Urinary bladder (tissue), 4 donors: ENCODE data around the gene GIPC1. TPM values are rescaled to one million over a fixed set of nuclear protein-coding genes. Genes with fewer than 3 reads are reported as not detected.

ENCODE experiments used
- DNase-seq: peaks from one replicate; pipeline ENCODE4 v3.0.0-alpha.2; 2015; ENCODE audit errors: extremely low spot score
- H3K27ac ChIP-seq: one replicate; pipeline ENCODE4 v1.5.1; 2013; ENCODE audit warnings: low read depth, mild to moderate bottlenecking, moderate library complexity
- H3K36me3 ChIP-seq: one replicate; pipeline ENCODE4 v1.6.1; 2013; ENCODE audit warnings: mild to moderate bottlenecking, moderate library complexity; ENCODE audit not compliant: insufficient read depth
- H3K4me1 ChIP-seq: one replicate; pipeline ENCODE4 v1.6.1; 2013; ENCODE audit warnings: mild to moderate bottlenecking, moderate library complexity; ENCODE audit not compliant: insufficient read depth
- H3K4me3 ChIP-seq: one replicate; pipeline ENCODE4 v1.5.1; 2013; ENCODE audit warnings: low read depth, low read length
- WGBS: extraction: QIAGEN DNeasy Blood & Tissue Kit; methylation state at CpG from one replicate; pipeline ENCODE4 v1.1.7; 2013; 5-methylcytosine and 5-hydroxymethylcytosine counted together
- polyA plus RNA-seq: library from polyadenylated mRNA; stranded (reverse); fragments of 200-250 nt; gene quantifications from one replicate; pipeline ENCODE4 v1.2.3, GENCODE V29; 2013
- total RNA-seq: library from RNA; depleted of rRNA; stranded (reverse); fragments of >200 nt; gene quantifications from one replicate; pipeline ENCODE4 v1.2.3, GENCODE V29; 2014
- donor health status: healthy with polysubstance abuse.
- donor health status: healthy.

GIPC1 gene
- total and polyA plus RNA-seq, 2 donors, result 46.3 to 98.8 TPM

DNA sequence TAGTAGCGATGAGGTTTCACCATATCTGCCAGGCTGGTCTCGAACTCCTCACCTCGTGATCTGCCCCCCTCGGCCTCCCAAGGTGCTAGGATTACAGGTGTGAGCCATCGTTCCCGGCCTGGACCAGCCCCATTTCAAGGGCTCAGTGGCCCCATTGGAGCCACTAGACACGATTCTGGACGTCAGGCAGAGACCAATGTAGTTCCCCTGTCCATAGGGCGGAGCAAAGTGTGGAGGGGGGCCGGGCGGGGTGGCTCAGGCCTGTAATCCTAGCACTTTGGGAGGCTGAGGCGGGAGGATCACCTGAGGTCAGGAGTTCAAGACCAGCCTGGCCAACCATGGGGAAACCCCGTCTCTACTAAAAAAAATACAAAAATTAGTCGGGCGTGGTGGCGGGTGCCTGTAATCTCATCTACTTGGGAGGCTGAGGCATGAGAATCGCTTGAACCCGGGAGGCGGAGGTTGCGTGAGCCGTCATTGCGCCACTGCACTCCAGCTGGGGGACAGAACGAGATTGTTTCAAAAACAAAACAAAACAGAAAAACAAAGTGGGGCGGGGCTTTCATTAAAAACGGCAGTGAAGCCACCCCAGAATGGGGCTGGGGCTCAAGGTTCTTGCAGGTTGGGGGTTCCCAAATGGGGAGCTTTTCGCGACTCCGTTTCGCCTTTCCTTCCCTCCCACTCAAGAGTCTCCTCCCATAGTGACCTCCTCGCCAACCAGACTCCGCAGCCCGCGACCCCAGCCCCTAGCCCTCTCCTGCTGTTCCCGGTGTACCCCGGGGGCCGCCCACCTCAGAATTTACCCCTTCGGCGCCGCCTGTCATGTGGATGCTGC lies 32.7 kb upstream of the GIPC1 start:
- no peaks in the 10 kb centered on the region for H3K36me3 ChIP-seq
- H3K4me1 ChIP-seq, result no peaks in the 10 kb centered on the region
- H3K4me3 ChIP-seq, result peak overlapping the region; percentile 50
- H3K27ac ChIP-seq, result peak overlapping the region; percentile 53
- DNase-seq, result no peak
- 38% methylated on average over 39 of the region's 39 CpGs for WGBS

GRCh38 chr19:14526423-14526822 lies 30.5 kb upstream of the GIPC1 start:
- WGBS, result 74% methylated on average over 4 of the region's 4 CpGs
- H3K4me1 ChIP-seq, result no peaks in the 10 kb centered on the region
- peak overlapping the region; percentile 82 for H3K27ac ChIP-seq
- no peak overlapping the region for H3K4me3 ChIP-seq
- no peaks in the 10 kb centered on the region for H3K36me3 ChIP-seq
- no peak for DNase-seq

GRCh38 chr19:14525729-14526128 lies 29.8 kb upstream of the GIPC1 start:
- H3K36me3 ChIP-seq, result no peaks in the 10 kb centered on the region
- WGBS, result 68% methylated on average over 6 of the region's 6 CpGs
- H3K27ac ChIP-seq, result no peak overlapping the region
- DNase-seq, result peak; percentile 73
- H3K4me1 ChIP-seq, result no peaks in the 10 kb centered on the region
- no peak overlapping the region for H3K4me3 ChIP-seq

DNA sequence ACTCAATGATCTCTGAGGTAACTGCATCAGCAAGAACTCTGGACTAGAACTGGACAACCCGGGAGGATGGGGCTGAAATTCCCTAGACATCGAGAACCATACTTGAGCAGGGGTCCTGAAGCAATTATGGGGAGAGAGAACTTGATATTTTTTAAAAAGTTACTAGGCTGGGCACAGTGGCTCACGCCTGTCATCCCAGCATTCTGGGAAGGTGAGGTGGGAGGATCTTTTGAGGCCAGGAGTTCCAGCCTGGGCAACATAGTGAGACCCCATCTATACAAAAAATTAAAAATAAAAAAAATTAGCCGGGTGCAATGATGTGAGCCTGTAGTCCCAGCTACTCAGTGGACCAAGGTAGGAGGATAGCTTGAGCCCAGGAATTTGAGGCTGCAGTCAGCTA lies 24.6 kb upstream of the GIPC1 start:
- Histone ChIP-seq H3K4me3 (no peak overlapping the region), H3K4me1 (no peaks in the 10 kb centered on the region), H3K27ac (no peak overlapping the region), H3K36me3 (no peaks in the 10 kb centered on the region)
- 94% methylated on average over 4 of the region's 4 CpGs for WGBS
- no peak for DNase-seq

DNA sequence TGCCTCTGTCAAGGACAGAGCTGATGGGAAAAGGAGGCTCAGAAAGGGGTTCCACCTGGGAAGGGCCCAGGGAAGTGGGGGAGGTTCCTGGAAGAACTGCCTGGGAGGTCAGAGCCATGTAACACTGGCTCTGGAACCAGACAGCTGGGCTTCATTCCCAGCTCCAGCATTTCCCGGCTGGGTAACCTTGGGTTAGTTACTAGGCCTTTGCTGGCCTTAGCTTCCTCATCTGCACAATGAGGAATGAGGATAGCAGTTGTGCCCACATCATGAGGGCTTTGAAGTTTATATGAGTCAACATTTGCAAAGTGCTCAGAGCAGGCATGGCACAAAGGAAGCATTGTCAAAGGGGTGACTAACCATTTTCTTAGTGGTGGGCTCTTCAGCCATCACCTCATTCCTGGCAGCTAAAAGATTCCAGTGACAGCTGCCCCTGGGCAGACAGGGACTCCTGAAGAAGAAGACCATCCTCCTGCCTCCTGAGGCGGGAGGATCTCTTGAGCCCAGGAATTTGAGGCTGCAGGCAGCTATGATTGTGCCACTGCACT lies 24.0 kb upstream of the GIPC1 start:
- Histone ChIP-seq H3K27ac (no peak overlapping the region), H3K36me3 (no peaks in the 10 kb centered on the region)
- 56% methylated on average over 2 of the region's 2 CpGs for WGBS

GRCh38 chr19:14519245-14519859 lies 23.4 kb upstream of the GIPC1 start:
- Histone ChIP-seq H3K4me1 (no peaks in the 10 kb centered on the region), H3K36me3 (no peaks in the 10 kb centered on the region), H3K4me3 (no peak overlapping the region), H3K27ac (no peak overlapping the region)
- no peak for DNase-seq
- WGBS, result 87% methylated on average over 22 of the region's 22 CpGs

More for the DNA sequence above, 24.0 kb upstream of the GIPC1 start:
- H3K4me1 ChIP-seq, result no peaks in the 10 kb centered on the region
- no peak for DNase-seq
- H3K4me3 ChIP-seq, result no peak overlapping the region

DNA sequence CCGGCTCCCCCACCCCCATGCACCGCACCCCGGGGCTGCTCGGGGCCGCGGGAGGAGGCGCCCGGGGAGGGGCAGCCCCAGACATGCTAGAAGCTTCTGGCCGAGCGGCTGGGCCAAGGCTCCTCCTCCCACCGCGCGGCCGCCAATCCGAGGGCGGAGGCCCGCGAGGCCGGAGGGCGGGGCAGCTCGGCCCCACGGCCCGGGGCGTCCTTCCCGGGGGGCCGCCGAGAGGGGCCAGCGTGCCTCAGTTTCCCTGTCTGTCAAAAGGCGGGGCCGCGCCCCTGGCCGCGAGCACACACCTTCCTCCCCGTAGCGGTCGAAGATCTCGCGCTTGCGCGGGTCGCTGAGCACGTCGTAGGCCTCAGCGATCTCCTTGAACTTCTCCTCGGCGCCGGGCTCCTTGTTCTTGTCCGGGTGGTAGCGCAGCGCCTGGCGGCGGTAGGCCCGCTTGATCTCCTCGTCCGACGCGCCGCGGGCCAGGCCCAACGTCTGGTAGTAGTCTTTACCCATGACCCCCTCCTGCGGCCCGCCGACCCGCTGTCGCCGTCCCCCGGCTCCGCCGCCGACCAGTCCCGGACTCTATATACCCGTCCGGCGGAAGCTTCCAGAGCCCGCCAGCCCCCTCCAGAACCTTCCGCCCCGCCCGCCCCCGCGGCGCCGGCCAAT lies 22.0 kb upstream of the GIPC1 start, which contains the start of gene DNAJB1:
Gene DNAJB1, minus strand, starts transcription at position 558 of the 666 bp plus-strand sequence. Its CDS starts 48 bp downstream, at position 510.
- DNase-seq, result no peak
- under 1% methylated on average over 82 of the region's 82 CpGs for whole genome bisulfite sequencing
- Histone ChIP-seq H3K27ac (peak within 1 kb of the TSS; percentile 99), H3K36me3 (no peaks in the 10 kb centered on the region), H3K4me1 (no peaks in the 10 kb centered on the region), H3K4me3 (peak within 1 kb of the TSS; percentile 96)

GRCh38 chr19:14517446-14517839 lies 21.5 kb upstream of the GIPC1 start:
- no peak for DNase-seq
- H3K36me3 ChIP-seq, result no peaks in the 10 kb centered on the region

DNA sequence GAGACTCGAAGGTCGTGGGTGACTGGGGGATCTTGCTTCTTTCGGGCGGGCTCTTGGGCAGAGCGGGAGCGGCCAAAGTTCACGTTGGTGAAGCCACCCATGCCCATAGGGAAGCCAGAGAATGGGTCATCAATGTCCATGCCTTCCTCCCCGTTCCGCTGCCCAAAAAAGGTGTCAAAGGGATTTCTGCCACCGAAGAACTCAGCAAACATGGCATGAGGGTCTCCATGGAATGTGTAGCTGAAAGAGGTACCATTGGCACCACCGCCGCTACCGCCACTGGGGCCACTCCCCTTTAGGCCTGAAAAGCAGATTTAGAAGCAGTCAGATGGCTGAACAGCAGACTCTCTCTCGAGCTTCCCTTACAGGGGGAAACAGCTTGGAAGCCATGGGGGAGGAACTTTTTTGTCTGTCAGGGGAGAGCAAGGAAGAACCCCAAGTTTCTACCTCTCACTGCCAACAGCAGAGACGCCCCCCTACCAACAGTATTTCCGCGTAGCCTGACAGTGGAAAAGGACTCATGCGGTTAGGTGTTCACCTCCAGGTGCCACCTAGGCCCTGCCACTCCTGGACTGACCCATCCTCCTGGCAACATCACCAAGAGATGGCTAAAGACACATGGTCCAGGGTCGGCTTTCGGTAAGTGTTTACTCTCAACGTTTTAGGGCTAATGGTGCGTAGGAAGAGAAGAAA lies 21.0 kb upstream of the GIPC1 start:
- H3K4me1 ChIP-seq, result no peaks in the 10 kb centered on the region
- 21% methylated on average over 22 of the region's 22 CpGs for WGBS
- H3K4me3 ChIP-seq, result peak overlapping the region; percentile 96
- DNase-seq, result no peak
- peak overlapping the region; percentile 3 for H3K27ac ChIP-seq
- no peaks in the 10 kb centered on the region for H3K36me3 ChIP-seq

More at GRCh38 chr19:14517446-14517839, 21.5 kb upstream of the GIPC1 start:
- peak overlapping the region; percentile 96 for H3K4me3 ChIP-seq
- no peaks in the 10 kb centered on the region for H3K4me1 ChIP-seq
- WGBS, result under 1% methylated on average over 32 of the region's 32 CpGs
- H3K27ac ChIP-seq, result peak overlapping the region; percentile 82

- 64% methylated on average over 15 of the region's 15 CpGs for WGBS
- no peak overlapping the region for H3K4me3 ChIP-seq
- no peak for DNase-seq
- no peaks in the 10 kb centered on the region for H3K4me1 ChIP-seq
- H3K27ac ChIP-seq, result no peak overlapping the region
- H3K36me3 ChIP-seq, result no peaks in the 10 kb centered on the region
These were observed 20.2 kb upstream of the GIPC1 start for GRCh38 chr19:14516048-14516534.

DNA sequence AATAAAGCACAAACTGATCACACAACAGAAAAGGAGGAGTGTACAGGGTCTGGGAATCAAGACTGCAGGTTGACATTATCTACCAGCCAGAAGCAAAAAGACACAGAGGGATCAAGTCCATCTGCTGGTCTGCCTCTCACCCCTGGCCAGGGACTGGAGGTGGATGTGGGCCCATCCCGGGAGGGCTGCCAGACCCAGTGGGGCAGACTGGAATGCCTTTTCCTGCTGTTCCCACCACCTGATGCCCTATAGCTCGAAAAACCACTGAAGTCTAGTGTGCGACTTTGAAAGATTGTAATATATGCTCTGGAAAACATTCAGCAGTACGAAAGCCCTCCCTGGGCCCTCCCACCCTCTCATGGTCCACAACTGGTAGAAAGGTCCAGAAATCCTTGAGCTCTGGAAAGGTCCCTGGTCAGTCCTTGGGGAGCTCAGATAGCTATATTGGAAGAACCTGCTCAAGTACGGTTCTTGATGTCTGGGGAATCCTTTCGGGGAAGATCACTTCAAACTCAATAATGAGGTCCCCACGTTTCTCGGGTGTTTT lies 19.6 kb upstream of the GIPC1 start:
- no peak overlapping the region for H3K27ac ChIP-seq
- no peak overlapping the region for H3K4me3 ChIP-seq
- DNase-seq, result no peak
- WGBS, result 64% methylated on average over 8 of the region's 8 CpGs
- no peaks in the 10 kb centered on the region for H3K36me3 ChIP-seq
- H3K4me1 ChIP-seq, result no peaks in the 10 kb centered on the region

DNA sequence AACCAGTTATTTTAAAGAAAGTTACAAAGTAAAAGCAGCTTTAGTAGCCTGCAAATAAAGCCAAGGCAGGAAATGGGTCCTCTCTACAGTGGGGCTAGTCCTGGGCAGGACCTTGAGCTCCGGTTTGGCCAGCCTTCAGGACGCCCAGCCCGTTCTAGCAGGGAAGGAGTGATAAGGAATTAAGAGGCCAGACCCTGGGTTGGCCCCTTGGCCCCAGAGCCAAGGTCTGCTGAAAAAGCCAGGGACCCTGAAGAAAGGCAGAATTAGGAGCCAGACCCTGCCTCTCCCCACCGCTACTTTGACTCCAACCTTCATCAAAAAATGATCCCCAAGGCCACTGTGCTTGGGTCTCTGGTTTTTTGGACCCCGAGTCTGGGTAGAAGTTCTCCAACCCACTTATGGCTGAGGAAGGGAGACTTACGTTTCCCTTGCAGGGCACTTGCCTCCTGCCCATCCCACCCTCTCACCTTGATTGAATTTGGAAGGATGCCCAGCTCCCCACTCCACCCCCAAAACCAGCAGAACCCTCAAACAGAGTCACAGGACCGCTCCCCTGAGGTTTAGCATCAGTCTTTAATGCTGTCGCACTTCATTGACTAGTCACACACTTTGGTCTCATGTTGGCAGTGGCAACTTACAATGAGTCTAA lies 18.4 kb upstream of the GIPC1 start:
- WGBS, result 77% methylated on average over 8 of the region's 8 CpGs
- no peak overlapping the region for H3K27ac ChIP-seq
- no peak overlapping the region for H3K4me3 ChIP-seq
- DNase-seq, result no peak
- no peaks in the 10 kb centered on the region for H3K4me1 ChIP-seq
- no peaks in the 10 kb centered on the region for H3K36me3 ChIP-seq
